ENCODE measurements around the gene MCF2L. TPM values are rescaled to one million over a fixed set of nuclear protein-coding genes. Genes with fewer than 3 reads are reported as not detected.

MCF2L gene
- total and polyA plus RNA-seq, 12 donors = 29.6 to 99.8 (median 45.3) TPM

- DNase-seq (no peak), ATAC-seq (no peak)
- Histone ChIP-seq H3K27ac (no peak overlapping the region), H3K27me3 (no peaks in the 10 kb centered on the region), H3K4me3 (no peak overlapping the region), H3K36me3 (no peaks in the 10 kb centered on the region), H3K9me3 (no peaks in the 10 kb centered on the region), H3K4me1 (no peaks in the 10 kb centered on the region)
- 85 to 88% methylated on average over 5 of the region's 5 CpGs for WGBS, 2 donors
- intact Hi-C loops (cut with DNase I) = no loop called here
- TF ChIP-seq, protein P1, sequence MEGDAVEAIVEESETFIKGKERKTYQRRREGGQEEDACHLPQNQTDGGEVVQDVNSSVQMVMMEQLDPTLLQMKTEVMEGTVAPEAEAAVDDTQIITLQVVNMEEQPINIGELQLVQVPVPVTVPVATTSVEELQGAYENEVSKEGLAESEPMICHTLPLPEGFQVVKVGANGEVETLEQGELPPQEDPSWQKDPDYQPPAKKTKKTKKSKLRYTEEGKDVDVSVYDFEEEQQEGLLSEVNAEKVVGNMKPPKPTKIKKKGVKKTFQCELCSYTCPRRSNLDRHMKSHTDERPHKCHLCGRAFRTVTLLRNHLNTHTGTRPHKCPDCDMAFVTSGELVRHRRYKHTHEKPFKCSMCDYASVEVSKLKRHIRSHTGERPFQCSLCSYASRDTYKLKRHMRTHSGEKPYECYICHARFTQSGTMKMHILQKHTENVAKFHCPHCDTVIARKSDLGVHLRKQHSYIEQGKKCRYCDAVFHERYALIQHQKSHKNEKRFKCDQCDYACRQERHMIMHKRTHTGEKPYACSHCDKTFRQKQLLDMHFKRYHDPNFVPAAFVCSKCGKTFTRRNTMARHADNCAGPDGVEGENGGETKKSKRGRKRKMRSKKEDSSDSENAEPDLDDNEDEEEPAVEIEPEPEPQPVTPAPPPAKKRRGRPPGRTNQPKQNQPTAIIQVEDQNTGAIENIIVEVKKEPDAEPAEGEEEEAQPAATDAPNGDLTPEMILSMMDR (IDR thresholded peaks at IDR 0.05) = no peak
Observed at GRCh38 chr13:113139577-113139976, 170.6 kb downstream of the MCF2L start.

DNA sequence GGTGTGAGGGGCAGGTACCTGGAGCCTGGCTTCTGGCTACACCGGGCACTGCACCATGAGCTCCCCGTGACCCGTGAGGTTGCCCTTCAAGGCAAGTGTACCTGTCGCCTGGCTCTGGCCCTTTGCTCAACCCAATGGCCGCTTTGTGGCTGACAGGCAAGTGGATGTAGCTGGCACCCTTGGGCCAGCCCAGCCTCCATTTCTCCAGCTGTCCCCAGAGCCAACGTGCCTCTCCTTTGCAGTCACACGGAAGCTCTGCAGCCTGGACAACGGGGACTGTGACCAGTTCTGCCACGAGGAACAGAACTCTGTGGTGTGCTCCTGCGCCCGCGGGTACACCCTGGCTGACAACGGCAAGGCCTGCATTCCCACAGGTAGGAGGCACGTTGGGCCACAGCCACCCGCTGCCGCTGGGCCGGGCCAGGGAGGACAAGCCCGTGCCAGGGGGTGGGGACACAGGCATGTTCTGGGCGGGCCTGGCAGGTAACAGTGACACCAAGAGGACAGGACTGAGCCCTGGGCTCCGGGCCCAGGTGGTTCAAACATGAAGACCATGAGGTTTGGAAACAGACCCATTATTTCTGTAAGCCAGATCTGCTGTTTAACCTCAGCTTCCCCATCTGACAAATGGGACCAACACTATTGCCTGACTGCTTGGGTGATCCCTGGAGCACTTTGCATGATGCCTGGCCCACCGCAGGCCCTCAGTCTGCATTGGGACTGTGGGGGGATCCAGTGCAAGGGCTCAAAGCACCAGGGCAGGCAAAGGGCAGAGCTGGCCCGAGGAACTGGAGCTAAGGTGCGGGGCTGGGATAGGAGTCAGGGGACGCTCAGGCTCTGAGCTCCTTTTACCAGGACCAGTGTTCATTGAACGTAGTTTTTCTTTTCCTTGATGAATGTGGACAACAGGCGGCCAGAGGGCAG is 171.9 kb downstream of the MCF2L start:
- ATAC-seq (no peak), DNase-seq (no peak)
- TF ChIP-seq, protein P1 (IDR thresholded peaks at IDR 0.05) = no peak
- 94% methylated on average over 26 of the region's 26 CpGs for WGBS, 2 donors
- intact Hi-C loops (cut with DNase I) = no loop called here
- Histone ChIP-seq H3K36me3 (no peaks in the 10 kb centered on the region), H3K27ac (no peak overlapping the region), H3K9me3 (no peaks in the 10 kb centered on the region), H3K4me1 (no peaks in the 10 kb centered on the region), H3K27me3 (no peaks in the 10 kb centered on the region), H3K4me3 (no peak overlapping the region)

DNA sequence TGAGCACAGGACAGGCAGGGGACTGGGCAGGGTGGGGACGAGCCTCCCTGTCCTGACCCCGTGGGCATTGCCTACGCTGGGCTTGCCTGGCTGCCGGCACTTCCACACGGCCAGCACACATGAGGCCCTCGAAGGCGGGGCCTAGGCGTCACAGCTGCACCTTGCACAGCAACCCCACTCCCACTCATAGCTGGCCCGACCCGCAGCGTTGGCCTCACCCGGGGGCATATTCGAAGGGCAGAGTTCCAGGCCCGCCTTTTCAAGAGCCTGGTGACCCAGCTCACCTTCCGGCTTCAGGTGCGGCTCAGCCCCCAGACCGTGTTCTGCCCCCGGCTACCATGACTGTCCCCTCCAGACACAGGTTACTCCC is 172.6 kb downstream of the MCF2L start:
- Histone ChIP-seq H3K4me1 (no peaks in the 10 kb centered on the region), H3K4me3 (no peak overlapping the region), H3K9me3 (no peaks in the 10 kb centered on the region), H3K27ac (no peak overlapping the region), H3K36me3 (no peaks in the 10 kb centered on the region), H3K27me3 (peaks cover 0 to under 1% (median 0%) of the 10 kb centered on the region in 7 donors)
- WGBS, 2 donors = 92 to 95% methylated on average over 18 of the region's 18 CpGs
- ATAC-seq (peak in 1 of 8 donors; percentile 23), DNase-seq (no peak)
- intact Hi-C loops (cut with DNase I) = no loop called here
- TF ChIP-seq, protein P1 (IDR thresholded peaks at IDR 0.05) = no peak

DNA sequence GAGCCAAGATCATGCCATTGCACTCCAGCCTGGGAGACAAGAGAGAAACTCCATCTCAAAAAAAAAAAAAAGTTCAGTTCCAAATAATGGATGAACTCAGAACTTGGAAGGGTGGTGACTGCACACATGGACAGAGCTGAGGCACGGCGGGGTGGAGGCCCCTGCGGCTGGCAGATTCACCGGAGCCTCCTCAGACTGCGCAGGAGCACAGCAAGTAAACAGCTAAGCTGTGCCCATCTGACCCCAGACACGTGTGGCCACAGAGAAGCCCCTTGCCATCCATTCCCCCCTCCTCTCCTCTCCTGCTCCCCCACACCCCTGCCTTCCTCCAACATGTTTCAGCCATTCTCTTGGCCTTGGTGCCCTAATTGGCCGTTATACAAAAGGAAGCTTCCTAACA is 173.9 kb downstream of the MCF2L start:
- intact Hi-C loops (cut with DNase I) = no loop called here
- TF ChIP-seq, protein P1 (IDR thresholded peaks at IDR 0.05) = no peak

More for the DNA sequence above, 173.9 kb downstream of the MCF2L start:
- WGBS, 2 donors = 84 to 88% methylated on average over 7 of the region's 7 CpGs
- no peak overlapping the region for H3K4me3 ChIP-seq
- no peaks in the 10 kb centered on the region for H3K9me3 ChIP-seq
- peaks cover 0 to 3% (median 0%) of the 10 kb centered on the region in 7 donors for H3K27me3 ChIP-seq
- ATAC-seq = no peak
- H3K36me3 ChIP-seq = no peaks in the 10 kb centered on the region
- H3K27ac ChIP-seq = no peak overlapping the region
- H3K4me1 ChIP-seq = no peaks in the 10 kb centered on the region
- no peak for DNase-seq
